ENCODE data around the gene PDE10A.

The PDE10A gene

GRCh38 chr6:165458134-165458533 lies 204.9 kb downstream of the PDE10A start:
- no peak for DNase-seq

GRCh38 chr6:165456286-165456685 lies 206.8 kb downstream of the PDE10A start:
- no peak for DNase-seq

- DNase-seq: no peak
Measured at GRCh38 chr6:165455488-165455887, 207.6 kb downstream of the PDE10A start.

- DNase-seq: no peak
Measured at GRCh38 chr6:165453395-165453794, 209.6 kb downstream of the PDE10A start.

- no peak for DNase-seq
Measured at GRCh38 chr6:165451838-165452237, 211.2 kb downstream of the PDE10A start.

- DNase-seq: no peak
Measured at GRCh38 chr6:165448210-165448609, 214.8 kb downstream of the PDE10A start.

- no peak for DNase-seq
Measured at GRCh38 chr6:165447141-165447540, 215.9 kb downstream of the PDE10A start.

GRCh38 chr6:165446331-165446730 lies 216.7 kb downstream of the PDE10A start:
- DNase-seq: no peak

GRCh38 chr6:165443462-165443861 lies 219.6 kb downstream of the PDE10A start:
- no peak for DNase-seq

GRCh38 chr6:165441181-165441580 lies 221.9 kb downstream of the PDE10A start:
- DNase-seq: no peak

GRCh38 chr6:165439928-165440554 lies 223.0 kb downstream of the PDE10A start:
- DNase-seq: no peak

- no peak for DNase-seq
Measured at GRCh38 chr6:165426892-165427291, 236.1 kb downstream of the PDE10A start.

- DNase-seq: no peak
Measured at GRCh38 chr6:165422192-165422591, 240.8 kb downstream of the PDE10A start.

GRCh38 chr6:165417278-165417865 lies 245.7 kb downstream of the PDE10A start:
- no peak for DNase-seq

- DNase-seq: no peak
Measured at GRCh38 chr6:165404697-165405096, 258.3 kb downstream of the PDE10A start.

- DNase-seq: no peak
Measured at GRCh38 chr6:165404296-165404695, 258.7 kb downstream of the PDE10A start.

GRCh38 chr6:165403006-165403595 lies 259.9 kb downstream of the PDE10A start:
- DNase-seq: no peak

- DNase-seq: no peak
Measured at GRCh38 chr6:165401092-165401491, 261.9 kb downstream of the PDE10A start.

- no peak for DNase-seq
Measured at GRCh38 chr6:165390475-165390874, 272.6 kb downstream of the PDE10A start.

GRCh38 chr6:165389534-165389933 lies 273.5 kb downstream of the PDE10A start:
- DNase-seq: no peak

GRCh38 chr6:165383323-165383722 lies 279.7 kb downstream of the PDE10A start:
- no peak for DNase-seq

GRCh38 chr6:165376100-165376499 lies 286.9 kb downstream of the PDE10A start:
- no peak for DNase-seq

- DNase-seq: no peak
Measured at GRCh38 chr6:165365371-165365770, 297.7 kb downstream of the PDE10A start.

GRCh38 chr6:165345700-165346099 lies 317.3 kb downstream of the PDE10A start:
- no peak for DNase-seq

- no peak for DNase-seq
Measured at GRCh38 chr6:165340532-165340931, 322.5 kb downstream of the PDE10A start.

Data from stimulated activated naive CD4-positive, alpha-beta T cell (primary cell).